SJCRH30 (cell line): Measurements from ENCODE around the gene WDR36. TPM values are rescaled to one million over a fixed set of nuclear protein-coding genes. Genes with fewer than 3 reads are reported as not detected.

ENCODE experiments used
- DNase-seq, 2 experiments: peaks; one replicate each; pipeline ENCODE4 v3.0.0-alpha.2; 2015 to 2020
- H3K27ac ChIP-seq: fragments of 250-450 bp; sonication (Bioruptor Pico); 2 replicates; pipeline ENCODE4 v1.5.1; 2020; ENCODE audit warnings: mild to moderate bottlenecking, moderate library complexity
- H3K27me3 ChIP-seq: fragments of 250-450 bp; sonication (Bioruptor Pico); 2 replicates; pipeline ENCODE4 v1.5.1; 2020; ENCODE audit warnings: mild to moderate bottlenecking, moderate library complexity
- H3K36me3 ChIP-seq: fragments of 250-450 bp; sonication (Bioruptor Pico); 2 replicates; pipeline ENCODE4 v1.5.1; 2020; ENCODE audit warnings: mild to moderate bottlenecking, moderate library complexity
- H3K4me1 ChIP-seq: fragments of 250-450 bp; sonication (Bioruptor Pico); 2 replicates; pipeline ENCODE4 v1.5.1; 2020; ENCODE audit warnings: mild to moderate bottlenecking, moderate library complexity
- H3K4me3 ChIP-seq: fragments of 250-450 bp; sonication (Bioruptor Pico); 2 replicates; pipeline ENCODE4 v1.5.1; 2020; ENCODE audit warnings: mild to moderate bottlenecking, moderate library complexity
- H3K9me3 ChIP-seq: fragments of 250-450 bp; sonication (Bioruptor Pico); replicated peaks from 2 replicates; pipeline ENCODE4 v1.5.1; 2020; ENCODE audit warnings: mild to moderate bottlenecking, moderate library complexity
- total RNA-seq: library from RNA; depleted of rRNA; stranded (reverse); fragments of >200 nt; shearing (Covaris generic); gene quantifications from 2 replicates; pipeline ENCODE4 v1.2.3, GENCODE V29; 2014

The WDR36 gene
- total RNA-seq, 1 experiment from 2014 or later, result 62.9 TPM

- no peak for DNase-seq
- Histone ChIP-seq H3K27me3 (no peaks in the 10 kb centered on the region), H3K4me3 (no peak overlapping the region), H3K9me3 (no peaks in the 10 kb centered on the region), H3K27ac (no peak overlapping the region), H3K4me1 (no peaks in the 10 kb centered on the region), H3K36me3 (peaks cover 87% of the 10 kb centered on the region)
Measured at GRCh38 chr5:111119856-111120255, 27.7 kb downstream of the WDR36 start.

- Histone ChIP-seq H3K9me3 (no peaks in the 10 kb centered on the region), H3K27ac (no peak overlapping the region), H3K27me3 (no peaks in the 10 kb centered on the region), H3K4me1 (no peaks in the 10 kb centered on the region), H3K36me3 (peaks cover 88% of the 10 kb centered on the region), H3K4me3 (no peak overlapping the region)
- no peak for DNase-seq
Measured at GRCh38 chr5:111120911-111121310, 28.8 kb downstream of the WDR36 start.

- DNase-seq, result no peak
- Histone ChIP-seq H3K36me3 (peaks cover 85% of the 10 kb centered on the region), H3K4me1 (no peaks in the 10 kb centered on the region), H3K27me3 (no peaks in the 10 kb centered on the region), H3K9me3 (no peaks in the 10 kb centered on the region), H3K27ac (no peak overlapping the region), H3K4me3 (no peak overlapping the region)
Measured at GRCh38 chr5:111121926-111122325, 29.8 kb downstream of the WDR36 start.

- no peaks in the 10 kb centered on the region for H3K27me3 ChIP-seq
- no peak for DNase-seq
- H3K9me3 ChIP-seq, result no peaks in the 10 kb centered on the region
- H3K27ac ChIP-seq, result no peak overlapping the region
- no peak overlapping the region for H3K4me3 ChIP-seq
- H3K36me3 ChIP-seq, result peaks cover 89% of the 10 kb centered on the region
- no peaks in the 10 kb centered on the region for H3K4me1 ChIP-seq
Measured at GRCh38 chr5:111122398-111122797, 30.2 kb downstream of the WDR36 start.

- H3K27ac ChIP-seq, result no peak overlapping the region
- H3K4me1 ChIP-seq, result peaks cover 3% of the 10 kb centered on the region; the same call in 1 of the 2 replicates
- no peaks in the 10 kb centered on the region for H3K9me3 ChIP-seq
- DNase-seq, result no peak
- no peak overlapping the region for H3K4me3 ChIP-seq
- no peaks in the 10 kb centered on the region for H3K27me3 ChIP-seq
- H3K36me3 ChIP-seq, result peaks cover 75% of the 10 kb centered on the region
Measured at GRCh38 chr5:111124793-111125192, 32.6 kb downstream of the WDR36 start.

GRCh38 chr5:111126896-111127295 lies 34.7 kb downstream of the WDR36 start:
- Histone ChIP-seq H3K9me3 (no peaks in the 10 kb centered on the region), H3K27ac (no peak overlapping the region), H3K36me3 (peaks cover 54% of the 10 kb centered on the region), H3K4me3 (no peak overlapping the region), H3K4me1 (peaks cover 3% of the 10 kb centered on the region; the same call in 1 of the 2 replicates), H3K27me3 (no peaks in the 10 kb centered on the region)
- DNase-seq, result no peak

GRCh38 chr5:111127453-111128195 lies 35.5 kb downstream of the WDR36 start:
- Histone ChIP-seq H3K36me3 (peaks cover 46% of the 10 kb centered on the region), H3K27me3 (no peaks in the 10 kb centered on the region), H3K4me1 (peaks cover 3% of the 10 kb centered on the region; the same call in 1 of the 2 replicates), H3K9me3 (no peaks in the 10 kb centered on the region), H3K4me3 (no peak overlapping the region), H3K27ac (no peak overlapping the region)
- DNase-seq, result no peak

GRCh38 chr5:111129938-111130337 lies 37.8 kb downstream of the WDR36 start:
- peaks cover 26% of the 10 kb centered on the region for H3K36me3 ChIP-seq
- H3K27me3 ChIP-seq, result no peaks in the 10 kb centered on the region
- H3K4me1 ChIP-seq, result peaks cover 3% of the 10 kb centered on the region; the same call in 1 of the 2 replicates
- DNase-seq, result no peak
- H3K4me3 ChIP-seq, result no peak overlapping the region
- H3K27ac ChIP-seq, result no peak overlapping the region
- no peaks in the 10 kb centered on the region for H3K9me3 ChIP-seq

GRCh38 chr5:111131356-111131755 lies 39.2 kb downstream of the WDR36 start:
- peaks cover 18% of the 10 kb centered on the region for H3K36me3 ChIP-seq
- no peak overlapping the region for H3K27ac ChIP-seq
- H3K27me3 ChIP-seq, result no peaks in the 10 kb centered on the region
- no peak for DNase-seq
- H3K4me1 ChIP-seq, result peaks cover 3% of the 10 kb centered on the region; the same call in 1 of the 2 replicates
- no peak overlapping the region for H3K4me3 ChIP-seq
- H3K9me3 ChIP-seq, result no peaks in the 10 kb centered on the region

GRCh38 chr5:111132076-111132475 lies 39.9 kb downstream of the WDR36 start:
- H3K4me3 ChIP-seq, result no peak overlapping the region
- no peak for DNase-seq

GRCh38 chr5:111132731-111133435 lies 40.7 kb downstream of the WDR36 start:
- Histone ChIP-seq H3K36me3 (peaks cover 6% of the 10 kb centered on the region; the same call in 1 of the 2 replicates), H3K27me3 (no peaks in the 10 kb centered on the region), H3K27ac (no peak overlapping the region), H3K4me3 (no peak overlapping the region), H3K9me3 (no peaks in the 10 kb centered on the region), H3K4me1 (peaks cover 3% of the 10 kb centered on the region; the same call in 1 of the 2 replicates)
- DNase-seq, result no peak

More at GRCh38 chr5:111132076-111132475, 39.9 kb downstream of the WDR36 start:
- no peak overlapping the region for H3K27ac ChIP-seq
- peaks cover 3% of the 10 kb centered on the region; the same call in 1 of the 2 replicates for H3K4me1 ChIP-seq
- peaks cover 12% of the 10 kb centered on the region for H3K36me3 ChIP-seq
- H3K9me3 ChIP-seq, result no peaks in the 10 kb centered on the region
- H3K27me3 ChIP-seq, result no peaks in the 10 kb centered on the region

- Histone ChIP-seq H3K36me3 (peaks cover 1% of the 10 kb centered on the region; the same call in 1 of the 2 replicates), H3K27me3 (no peaks in the 10 kb centered on the region), H3K4me3 (no peak overlapping the region), H3K9me3 (no peaks in the 10 kb centered on the region), H3K4me1 (peaks cover 3% of the 10 kb centered on the region; the same call in 1 of the 2 replicates), H3K27ac (no peak overlapping the region)
- peak in 1 of 2 experiments; percentile 22 for DNase-seq
Measured at GRCh38 chr5:111133436-111133751, 41.2 kb downstream of the WDR36 start.

- peaks cover under 1% of the 10 kb centered on the region; the same call in 1 of the 2 replicates for H3K4me1 ChIP-seq
- no peaks in the 10 kb centered on the region for H3K27me3 ChIP-seq
- no peak overlapping the region for H3K4me3 ChIP-seq
- DNase-seq, result no peak
- no peaks in the 10 kb centered on the region for H3K36me3 ChIP-seq
- no peak overlapping the region for H3K27ac ChIP-seq
- no peaks in the 10 kb centered on the region for H3K9me3 ChIP-seq
Measured at GRCh38 chr5:111134087-111134486, 41.9 kb downstream of the WDR36 start.

- no peak overlapping the region for H3K4me3 ChIP-seq
- no peaks in the 10 kb centered on the region for H3K36me3 ChIP-seq
- no peak for DNase-seq
- no peaks in the 10 kb centered on the region for H3K27me3 ChIP-seq
- no peaks in the 10 kb centered on the region for H3K4me1 ChIP-seq
- no peak overlapping the region for H3K27ac ChIP-seq
- no peaks in the 10 kb centered on the region for H3K9me3 ChIP-seq
Measured at GRCh38 chr5:111134864-111135263, 42.7 kb downstream of the WDR36 start.

GRCh38 chr5:111135363-111135762 lies 43.2 kb downstream of the WDR36 start:
- Histone ChIP-seq H3K27me3 (no peaks in the 10 kb centered on the region), H3K36me3 (no peaks in the 10 kb centered on the region), H3K4me3 (no peak overlapping the region), H3K9me3 (no peaks in the 10 kb centered on the region), H3K27ac (no peak overlapping the region), H3K4me1 (no peaks in the 10 kb centered on the region)
- DNase-seq, result peak in 1 of 2 experiments; percentile 11
